HEK293 (cell line): ENCODE results near the gene SVOP.

Experiments
- CTCF ChIA-PET: fragments of 350-600 bp; formaldehyde crosslinking; extraction: SDS; loops from one replicate; lab custom pipeline; 2021; ENCODE audit warnings: antibody characterized with exemption; lab: Yijun Ruan, JAX
- POLR2A ChIA-PET: fragments of 300-600 bp; formaldehyde crosslinking; extraction: SDS; loops from one replicate; lab custom pipeline; 2020; ENCODE audit warnings: antibody characterized with exemption, inconsistent platforms; lab: Yijun Ruan, JAX
- H3K27ac ChIP-seq: fragments of 200-500 bp; sonication (Bioruptor generic); 2 replicates; pipeline ENCODE4 v1.5.1; 2014; ENCODE audit warnings: low read depth, low read length, control low read depth, inconsistent platforms; ENCODE audit errors: extremely low read depth
- H3K36me3 ChIP-seq, 2 experiments: fragments of 200-500 bp in 1 of 2; sonication (Bioruptor generic) in 1 of 2; 1 replicate in 1 of 2; 2 replicates in 1 of 2; pipeline ENCODE4 v1.5.1; 2014 to 2017; ENCODE audit warnings: inconsistent platforms in 2 of 2, low read length in 2 of 2; ENCODE audit not compliant: control insufficient read depth in 2 of 2, insufficient read depth in 1 of 2
- H3K4me1 ChIP-seq: fragments of 200-500 bp; sonication (Bioruptor generic); 2 replicates; pipeline ENCODE4 v1.5.1; 2014; ENCODE audit warnings: mild to moderate bottlenecking, low read length, inconsistent platforms; ENCODE audit not compliant: control insufficient read depth, insufficient read depth
- H3K4me3 ChIP-seq: 2 replicates; pipeline ENCODE4 v1.5.1; 2011; ENCODE audit warnings: low read depth, mild to moderate bottlenecking, control low read depth, low read length, moderate library complexity
- H3K9me3 ChIP-seq: fragments of 200-500 bp; sonication (Bioruptor generic); 2 replicates; pipeline ENCODE4 v1.5.1; 2014; ENCODE audit warnings: low read depth, low read length, inconsistent platforms; ENCODE audit not compliant: control insufficient read depth, insufficient read depth
- GLI4 ChIP-seq: fragments of 450-650 bp; formaldehyde crosslinking; IDR thresholded peaks from 2 replicates; pipeline ENCODE4 v1.5.1; 2016; ENCODE audit warnings: missing biosample characterization, missing genetic modification characterization
- GLIS1 ChIP-seq: fragments of 450-650 bp; formaldehyde crosslinking; IDR thresholded peaks from 2 replicates; pipeline ENCODE4 v1.5.1; 2016; ENCODE audit warnings: missing biosample characterization, missing genetic modification characterization
- KLF1 ChIP-seq: fragments of 450-650 bp; formaldehyde crosslinking; IDR thresholded peaks from 2 replicates; pipeline ENCODE4 v1.5.1; 2016; ENCODE audit warnings: missing biosample characterization, missing genetic modification characterization
- KLF16 ChIP-seq: fragments of 450-650 bp; formaldehyde crosslinking; IDR thresholded peaks from 2 replicates; pipeline ENCODE4 v1.5.1; 2017; ENCODE audit warnings: missing biosample characterization, missing genetic modification characterization
- KLF9 ChIP-seq: fragments of 450-650 bp; formaldehyde crosslinking; IDR thresholded peaks from 2 replicates; pipeline ENCODE4 v1.5.1; 2016; ENCODE audit warnings: missing biosample characterization, missing genetic modification characterization, low read depth
- OVOL3 ChIP-seq: fragments of 450-650 bp; formaldehyde crosslinking; IDR thresholded peaks from 2 replicates; pipeline ENCODE4 v1.5.1; 2016; ENCODE audit warnings: missing biosample characterization, missing genetic modification characterization
- SALL2 ChIP-seq: fragments of 450-650 bp; formaldehyde crosslinking; IDR thresholded peaks from 2 replicates; pipeline ENCODE4 v1.5.0; 2017; ENCODE audit warnings: missing biosample characterization, mild to moderate bottlenecking, missing genetic modification characterization, borderline replicate concordance
- YY2 ChIP-seq: fragments of 450-650 bp; formaldehyde crosslinking; IDR thresholded peaks from 2 replicates; pipeline ENCODE4 v1.5.1; 2016; ENCODE audit warnings: missing biosample characterization, missing genetic modification characterization
- ZNF174 ChIP-seq: fragments of 450-650 bp; formaldehyde crosslinking; IDR thresholded peaks from 2 replicates; pipeline ENCODE4 v1.5.0; 2017; ENCODE audit warnings: missing biosample characterization, mild to moderate bottlenecking, missing genetic modification characterization
- ZNF19 ChIP-seq: fragments of 450-650 bp; formaldehyde crosslinking; IDR thresholded peaks from 2 replicates; pipeline ENCODE4; 2016; ENCODE audit warnings: missing biosample characterization, missing genetic modification characterization, low read depth
- ZNF366 ChIP-seq: fragments of 450-650 bp; formaldehyde crosslinking; conservative IDR thresholded peaks from 2 replicates; pipeline ENCODE4 v1.5.1; 2016; ENCODE audit warnings: missing biosample characterization, missing genetic modification characterization
- ZNF423 ChIP-seq: fragments of 450-650 bp; formaldehyde crosslinking; IDR thresholded peaks from 2 replicates; pipeline ENCODE4 v1.5.1; 2016; ENCODE audit warnings: missing biosample characterization, missing genetic modification characterization
- ZNF530 ChIP-seq: fragments of 450-650 bp; formaldehyde crosslinking; IDR thresholded peaks from 2 replicates; pipeline ENCODE4 v1.5.1; 2016; ENCODE audit warnings: low read depth, missing biosample characterization, missing genetic modification characterization
- ZNF677 ChIP-seq: fragments of 450-650 bp; IDR thresholded peaks from 2 replicates; pipeline ENCODE4 v1.5.0; 2018; ENCODE audit warnings: missing biosample characterization, mild to moderate bottlenecking, missing genetic modification characterization, moderate library complexity
- ZNF785 ChIP-seq: fragments of 450-650 bp; formaldehyde crosslinking; IDR thresholded peaks from 2 replicates; pipeline ENCODE4 v1.5.1; 2016; ENCODE audit warnings: missing biosample characterization, missing genetic modification characterization
- TF ChIP-seq, protein P1 (sequence below): fragments of 450-650 bp; formaldehyde crosslinking; IDR thresholded peaks from 2 replicates; pipeline ENCODE4 v1.5.1; 2016; ENCODE audit warnings: missing biosample characterization, missing genetic modification characterization
- TF ChIP-seq, protein P2 (sequence below): fragments of 450-650 bp; IDR thresholded peaks from 2 replicates; pipeline ENCODE4 v1.5.1; 2018; ENCODE audit warnings: missing biosample characterization, missing genetic modification characterization
- TF ChIP-seq, protein P3 (sequence below): fragments of 450-650 bp; formaldehyde crosslinking; IDR thresholded peaks from 2 replicates; pipeline ENCODE4 v1.5.1; 2016; ENCODE audit warnings: missing biosample characterization, missing genetic modification characterization, borderline replicate concordance

SVOP gene

DNA sequence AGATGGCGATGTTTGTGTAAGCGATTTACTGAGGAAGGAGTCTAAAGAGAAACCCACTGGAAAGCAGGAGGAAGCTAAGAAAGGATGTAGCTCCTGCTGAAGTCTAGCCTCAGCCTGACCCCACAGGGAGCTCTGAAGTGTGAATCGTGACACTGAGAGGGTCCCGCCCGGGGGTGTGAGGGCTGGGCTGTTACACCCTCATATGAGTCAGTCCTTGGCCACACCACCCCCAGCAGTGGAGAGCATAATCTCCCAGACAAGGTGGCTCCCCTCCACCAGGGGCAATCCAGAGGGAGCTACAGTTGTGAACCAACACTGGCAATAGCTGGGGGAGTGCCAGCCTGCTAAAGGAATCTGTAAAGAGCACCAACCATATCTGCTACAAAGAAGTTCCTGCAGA lies 31.5 kb downstream of the SVOP start:
- CTCF ChIA-PET: no interaction called here
- no peaks in the 10 kb centered on the region for H3K36me3 ChIP-seq
- no peak overlapping the region for H3K4me3 ChIP-seq
- no peaks in the 10 kb centered on the region for H3K9me3 ChIP-seq
- no peaks in the 10 kb centered on the region for H3K4me1 ChIP-seq
- TF ChIP-seq KLF1 (peak; percentile 92), GLIS1 (peak; percentile 65), ZNF19 (tag by site-specific recombination) (no peak)
- POLR2A ChIA-PET: no interaction called here
- H3K27ac ChIP-seq: no peak overlapping the region

DNA sequence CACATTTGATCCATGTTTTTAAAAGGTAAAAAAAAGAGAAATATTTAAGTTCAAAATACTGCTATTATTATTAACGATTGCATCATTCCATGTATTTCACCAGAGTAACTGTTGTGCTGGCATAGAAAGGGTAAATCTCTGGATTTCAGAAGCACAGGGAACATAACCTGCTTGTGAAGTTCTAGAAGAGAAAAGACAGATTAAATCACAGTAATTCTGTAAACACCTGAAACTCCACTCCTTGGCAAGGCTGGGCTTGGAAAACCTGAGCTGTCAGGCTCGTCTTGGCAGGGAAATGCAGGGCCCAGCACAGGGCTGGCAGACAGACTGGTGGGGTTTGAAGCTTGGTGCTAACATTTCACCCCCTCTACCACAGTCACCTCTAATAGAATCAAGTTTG lies 35.1 kb downstream of the SVOP start:
- TF ChIP-seq ZNF174 (no peak), OVOL3 (no peak), KLF16 (no peak), YY2 (tag by site-specific recombination) (no peak), ZNF366 (tag by site-specific recombination) (no peak), GLI4 (no peak), ZNF785 (no peak)
- TF ChIP-seq, protein P1, sequence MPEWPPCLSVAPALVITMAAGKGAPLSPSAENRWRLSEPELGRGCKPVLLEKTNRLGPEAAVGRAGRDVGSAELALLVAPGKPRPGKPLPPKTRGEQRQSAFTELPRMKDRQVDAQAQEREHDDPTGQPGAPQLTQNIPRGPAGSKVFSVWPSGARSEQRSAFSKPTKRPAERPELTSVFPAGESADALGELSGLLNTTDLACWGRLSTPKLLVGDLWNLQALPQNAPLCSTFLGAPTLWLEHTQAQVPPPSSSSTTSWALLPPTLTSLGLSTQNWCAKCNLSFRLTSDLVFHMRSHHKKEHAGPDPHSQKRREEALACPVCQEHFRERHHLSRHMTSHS (tag by site-specific recombination): no peak
- no peak overlapping the region for H3K27ac ChIP-seq
- CTCF ChIA-PET: no interaction called here
- POLR2A ChIA-PET: no interaction called here
- H3K4me3 ChIP-seq: no peak overlapping the region
- no peaks in the 10 kb centered on the region for H3K4me1 ChIP-seq
- H3K36me3 ChIP-seq: no peaks in the 10 kb centered on the region
- no peaks in the 10 kb centered on the region for H3K9me3 ChIP-seq

DNA sequence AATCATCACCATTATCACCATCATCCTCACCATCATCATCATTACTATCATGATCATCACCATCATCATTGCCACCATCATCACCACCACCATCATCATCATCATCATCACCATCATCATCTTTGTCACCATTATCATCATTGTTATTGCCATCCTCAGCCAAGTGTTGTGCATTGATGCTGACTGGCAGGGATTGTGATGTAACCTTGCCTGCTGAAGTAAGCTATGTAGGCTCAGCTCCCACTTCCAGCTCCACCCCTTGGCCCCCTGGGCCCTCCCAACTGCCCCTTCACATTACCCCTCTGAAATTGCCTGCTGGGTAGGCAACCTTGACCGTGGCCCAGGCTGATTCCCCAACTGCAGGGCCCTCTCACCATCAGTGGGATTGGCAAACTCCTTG lies 37.6 kb downstream of the SVOP start:
- H3K4me1 ChIP-seq: no peaks in the 10 kb centered on the region
- no peak overlapping the region for H3K27ac ChIP-seq
- TF ChIP-seq ZNF423 (tag by site-specific recombination) (no peak), YY2 (tag by site-specific recombination) (0 out of 2 replicates have a peak, but pooled peaks have one; percentile 6), ZNF530 (tag by site-specific recombination) (no peak), ZNF677 (tag by site-specific recombination) (no peak), KLF9 (no peak), SALL2 (tag by site-specific recombination) (0 out of 2 replicates have a peak, but pooled peaks have one; percentile 6)
- TF ChIP-seq, protein P2, sequence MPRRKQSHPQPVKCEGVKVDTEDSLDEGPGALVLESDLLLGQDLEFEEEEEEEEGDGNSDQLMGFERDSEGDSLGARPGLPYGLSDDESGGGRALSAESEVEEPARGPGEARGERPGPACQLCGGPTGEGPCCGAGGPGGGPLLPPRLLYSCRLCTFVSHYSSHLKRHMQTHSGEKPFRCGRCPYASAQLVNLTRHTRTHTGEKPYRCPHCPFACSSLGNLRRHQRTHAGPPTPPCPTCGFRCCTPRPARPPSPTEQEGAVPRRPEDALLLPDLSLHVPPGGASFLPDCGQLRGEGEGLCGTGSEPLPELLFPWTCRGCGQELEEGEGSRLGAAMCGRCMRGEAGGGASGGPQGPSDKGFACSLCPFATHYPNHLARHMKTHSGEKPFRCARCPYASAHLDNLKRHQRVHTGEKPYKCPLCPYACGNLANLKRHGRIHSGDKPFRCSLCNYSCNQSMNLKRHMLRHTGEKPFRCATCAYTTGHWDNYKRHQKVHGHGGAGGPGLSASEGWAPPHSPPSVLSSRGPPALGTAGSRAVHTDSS (tag by site-specific recombination): peak; percentile 36; the same call in 1 of the 2 replicates
- TF ChIP-seq, protein P3, sequence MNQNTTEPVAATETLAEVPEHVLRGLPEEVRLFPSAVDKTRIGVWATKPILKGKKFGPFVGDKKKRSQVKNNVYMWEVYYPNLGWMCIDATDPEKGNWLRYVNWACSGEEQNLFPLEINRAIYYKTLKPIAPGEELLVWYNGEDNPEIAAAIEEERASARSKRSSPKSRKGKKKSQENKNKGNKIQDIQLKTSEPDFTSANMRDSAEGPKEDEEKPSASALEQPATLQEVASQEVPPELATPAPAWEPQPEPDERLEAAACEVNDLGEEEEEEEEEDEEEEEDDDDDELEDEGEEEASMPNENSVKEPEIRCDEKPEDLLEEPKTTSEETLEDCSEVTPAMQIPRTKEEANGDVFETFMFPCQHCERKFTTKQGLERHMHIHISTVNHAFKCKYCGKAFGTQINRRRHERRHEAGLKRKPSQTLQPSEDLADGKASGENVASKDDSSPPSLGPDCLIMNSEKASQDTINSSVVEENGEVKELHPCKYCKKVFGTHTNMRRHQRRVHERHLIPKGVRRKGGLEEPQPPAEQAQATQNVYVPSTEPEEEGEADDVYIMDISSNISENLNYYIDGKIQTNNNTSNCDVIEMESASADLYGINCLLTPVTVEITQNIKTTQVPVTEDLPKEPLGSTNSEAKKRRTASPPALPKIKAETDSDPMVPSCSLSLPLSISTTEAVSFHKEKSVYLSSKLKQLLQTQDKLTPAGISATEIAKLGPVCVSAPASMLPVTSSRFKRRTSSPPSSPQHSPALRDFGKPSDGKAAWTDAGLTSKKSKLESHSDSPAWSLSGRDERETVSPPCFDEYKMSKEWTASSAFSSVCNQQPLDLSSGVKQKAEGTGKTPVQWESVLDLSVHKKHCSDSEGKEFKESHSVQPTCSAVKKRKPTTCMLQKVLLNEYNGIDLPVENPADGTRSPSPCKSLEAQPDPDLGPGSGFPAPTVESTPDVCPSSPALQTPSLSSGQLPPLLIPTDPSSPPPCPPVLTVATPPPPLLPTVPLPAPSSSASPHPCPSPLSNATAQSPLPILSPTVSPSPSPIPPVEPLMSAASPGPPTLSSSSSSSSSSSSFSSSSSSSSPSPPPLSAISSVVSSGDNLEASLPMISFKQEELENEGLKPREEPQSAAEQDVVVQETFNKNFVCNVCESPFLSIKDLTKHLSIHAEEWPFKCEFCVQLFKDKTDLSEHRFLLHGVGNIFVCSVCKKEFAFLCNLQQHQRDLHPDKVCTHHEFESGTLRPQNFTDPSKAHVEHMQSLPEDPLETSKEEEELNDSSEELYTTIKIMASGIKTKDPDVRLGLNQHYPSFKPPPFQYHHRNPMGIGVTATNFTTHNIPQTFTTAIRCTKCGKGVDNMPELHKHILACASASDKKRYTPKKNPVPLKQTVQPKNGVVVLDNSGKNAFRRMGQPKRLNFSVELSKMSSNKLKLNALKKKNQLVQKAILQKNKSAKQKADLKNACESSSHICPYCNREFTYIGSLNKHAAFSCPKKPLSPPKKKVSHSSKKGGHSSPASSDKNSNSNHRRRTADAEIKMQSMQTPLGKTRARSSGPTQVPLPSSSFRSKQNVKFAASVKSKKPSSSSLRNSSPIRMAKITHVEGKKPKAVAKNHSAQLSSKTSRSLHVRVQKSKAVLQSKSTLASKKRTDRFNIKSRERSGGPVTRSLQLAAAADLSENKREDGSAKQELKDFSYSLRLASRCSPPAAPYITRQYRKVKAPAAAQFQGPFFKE (tag by site-specific recombination): no peak
- H3K4me3 ChIP-seq: no peak overlapping the region
- ChIA-PET POLR2A (no interaction called here), CTCF (interaction anchor here (0.6 to 0.7 kb wide), 2 partner anchors 21 to 315 kb away, joined by 3 read pairs; no protein-coding TSS in a partner anchor)
- no peaks in the 10 kb centered on the region for H3K36me3 ChIP-seq
- no peaks in the 10 kb centered on the region for H3K9me3 ChIP-seq
